PFSK-1 (cell line): Measurements from ENCODE around the gene ERN2.

Experiments
- POLR2AphosphoS5 ChIP-seq: IDR thresholded peaks from 2 replicates; pipeline ENCODE4 v1.6.1; 2012; ENCODE audit warnings: low read depth, mild to moderate bottlenecking, control low read depth, low read length, moderate library complexity
- REST ChIP-seq, 2 experiments: IDR thresholded peaks; 2 replicates each; pipeline versions ENCODE4 v1.6.1 to v1.8.0; 2011 to 2012; ENCODE audit warnings: low read depth in 2 of 2, low read length in 2 of 2, control low read depth in 1 of 2, inconsistent platforms in 1 of 2, mild to moderate bottlenecking in 1 of 2, moderate library complexity in 1 of 2; ENCODE audit not compliant: insufficient read depth in 1 of 2
- SIN3A ChIP-seq: IDR thresholded peaks from 2 replicates; pipeline ENCODE4 v1.6.1; 2012; ENCODE audit warnings: mild to moderate bottlenecking, low read length, moderate library complexity, borderline replicate concordance; ENCODE audit not compliant: insufficient read depth
- TAF1 ChIP-seq: IDR thresholded peaks from 2 replicates; pipeline ENCODE4 v1.6.1; 2012; ENCODE audit warnings: low read length, control low read depth, borderline replicate concordance; ENCODE audit not compliant: insufficient read depth

DNA sequence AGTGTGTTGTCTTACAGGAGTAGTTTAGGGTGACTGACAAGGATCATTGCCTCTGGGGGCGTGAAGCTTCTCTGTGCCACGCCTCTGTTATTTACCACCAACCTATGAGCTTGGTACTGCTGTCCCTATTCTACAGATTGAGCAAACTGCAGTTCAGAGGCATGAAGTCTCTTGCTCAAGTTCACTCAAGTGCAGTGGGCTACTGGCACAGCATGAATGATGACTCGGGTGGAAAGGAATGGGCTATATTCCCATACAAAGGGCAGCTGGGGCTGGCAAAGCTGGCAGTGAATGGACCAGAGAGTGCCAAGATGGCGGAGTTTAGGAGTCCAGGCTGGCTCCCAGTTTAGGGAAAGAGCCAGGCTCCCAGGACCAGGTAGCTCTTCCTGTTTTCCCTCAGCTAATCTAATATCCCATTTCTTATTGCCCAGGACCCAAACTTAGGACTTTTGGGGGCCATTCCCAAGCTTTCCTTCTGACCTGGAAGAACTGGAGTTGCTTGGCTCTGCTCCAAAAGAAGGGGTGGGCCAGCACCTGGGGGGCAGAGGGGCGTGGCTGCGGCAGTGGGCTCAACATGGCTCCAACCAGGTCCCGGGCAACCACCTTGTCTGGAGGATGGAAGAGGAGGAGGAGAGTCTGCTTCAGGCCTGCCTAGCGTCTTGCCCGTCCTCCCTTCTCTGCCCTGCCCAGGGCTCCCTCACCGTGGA is 21.4 kb downstream of the ERN2 start:
- TF ChIP-seq TAF1 (no peak), POLR2AphosphoS5 (no peak), REST (IDR thresholded peaks at IDR 0.05; ENCODE audit: insufficient read depth in 1 of 2, low read depth in 2 of 2, low read length in 2 of 2) (no peak), SIN3A (no peak)
